Endothelial cell of umbilical vein (primary cell): Measurements from ENCODE around the gene GRAMD4. TPM values are rescaled to one million over a fixed set of nuclear protein-coding genes. Genes with fewer than 3 reads are reported as not detected.

Experiments used
- BruUV-seq: library from RNA; stranded (reverse); fragments of 400-500 nt; replicated peaks from 2 replicates; lab custom pipeline; 2021; lab: Mats Ljungman, UMichigan
- CTCF ChIA-PET: fragments of 300-600, 350-600 bp; sonication (Branson Sonifier 250); formaldehyde crosslinking; loops from one replicate; lab custom pipeline; 2021; ENCODE audit warnings: antibody characterized with exemption, inconsistent platforms; lab: Charles Lee
- POLR2A ChIA-PET: fragments of 300-600, 350-600 bp; sonication (Branson Sonifier 250); formaldehyde crosslinking; loops from one replicate; lab custom pipeline; 2021; ENCODE audit warnings: antibody characterized with exemption, inconsistent platforms; lab: Charles Lee
- DNase-seq: peaks from one replicate; pipeline ENCODE4 v3.0.0-alpha.2; 2011; ENCODE audit warnings: low read depth, low spot score
- FAIRE-seq: peaks from 2 replicates; lab custom pipeline; 2011; peaks lifted over from hg19 to GRCh38; lab: Jason Lieb, UNC
- H2AFZ ChIP-seq: 2 replicates; pipeline ENCODE4 v1.6.0; 2012; ENCODE audit warnings: low read depth, low read length, control low read depth, inconsistent platforms
- H3K27ac ChIP-seq: 2 replicates; pipeline ENCODE4 v1.5.1; 2011; ENCODE audit warnings: low read depth, mild to moderate bottlenecking, control low read depth, low read length, moderate library complexity; ENCODE audit not compliant: insufficient read depth
- H3K27me3 ChIP-seq, 2 experiments: 2 replicates each; pipeline versions ENCODE4 v1.6.0 to v1.6.1; 2011; ENCODE audit warnings: low read length in 2 of 2, mixed read lengths in 1 of 2; ENCODE audit not compliant: control insufficient read depth in 2 of 2, insufficient read depth in 2 of 2
- H3K36me3 ChIP-seq, 2 experiments: 2 replicates in 1 of 2; 3 replicates in 1 of 2; pipeline ENCODE4 v1.5.1; 2011; ENCODE audit warnings: low read length in 2 of 2, mild to moderate bottlenecking in 1 of 2, moderate library complexity in 1 of 2; ENCODE audit not compliant: control insufficient read depth in 2 of 2, insufficient read depth in 2 of 2; ENCODE audit errors: extremely low read depth in 1 of 2
- H3K4me1 ChIP-seq: 3 replicates; pipeline ENCODE4 v1.5.1; 2011; ENCODE audit warnings: mild to moderate bottlenecking, low read length; ENCODE audit not compliant: control insufficient read depth, insufficient read depth; ENCODE audit errors: extremely low read depth
- H3K4me2 ChIP-seq: 2 replicates; pipeline ENCODE4 v1.6.1; 2011; ENCODE audit warnings: low read length, control low read depth, mixed read lengths; ENCODE audit not compliant: insufficient read depth
- H3K4me3 ChIP-seq, 3 experiments: fragments of 200-600 bp in 1 of 3; sonication (generic), shearing (Covaris generic) in 1 of 3; replicated peaks in 1 of 3; 2 replicates each; pipeline ENCODE4 v1.5.1; 2011 to 2016; ENCODE audit warnings: control low read depth in 3 of 3, low read length in 3 of 3, mild to moderate bottlenecking in 2 of 3, inconsistent platforms in 1 of 3, low read depth in 1 of 3, moderate library complexity in 1 of 3; ENCODE audit not compliant: insufficient read depth in 1 of 3
- H3K79me2 ChIP-seq: 2 replicates; pipeline ENCODE4 v1.6.0; 2012; ENCODE audit warnings: low read length, inconsistent platforms; ENCODE audit not compliant: control insufficient read depth, insufficient read depth
- H3K9ac ChIP-seq: replicated peaks from 2 replicates; pipeline ENCODE3; 2011; ENCODE audit warnings: low read length, control low read depth; ENCODE audit not compliant: insufficient read depth; ENCODE audit errors: extremely low read depth
- H3K9me1 ChIP-seq: replicated peaks from 3 replicates; pipeline ENCODE4 v1.6.0; 2011; ENCODE audit warnings: mild to moderate bottlenecking, low read length; ENCODE audit not compliant: control insufficient read depth, insufficient read depth; ENCODE audit errors: extremely low read depth
- H3K9me3 ChIP-seq: replicated peaks from 2 replicates; pipeline ENCODE4 v1.5.1; 2012; ENCODE audit warnings: low read length, inconsistent platforms; ENCODE audit not compliant: control insufficient read depth, insufficient read depth
- H4K20me1 ChIP-seq: replicated peaks from 2 replicates; pipeline ENCODE3; 2011; ENCODE audit warnings: mild to moderate bottlenecking, low read length; ENCODE audit not compliant: control insufficient read depth, insufficient read depth; ENCODE audit errors: extremely low read depth
- EZH2 ChIP-seq: IDR thresholded peaks from 2 replicates; pipeline ENCODE4 v1.6.1; 2012; ENCODE audit warnings: borderline replicate concordance, low read depth, mild to moderate bottlenecking, moderate library complexity, low read length, inconsistent platforms; ENCODE audit not compliant: severe bottlenecking
- FOS ChIP-seq: IDR thresholded peaks from 2 replicates; pipeline ENCODE4 v1.6.1; 2011; ENCODE audit warnings: mild to moderate bottlenecking, low read length, moderate library complexity, borderline replicate concordance; ENCODE audit not compliant: insufficient read depth
- GATA2 ChIP-seq: IDR thresholded peaks from 2 replicates; pipeline ENCODE4 v1.7.0; 2011; ENCODE audit warnings: low read depth, mild to moderate bottlenecking, moderate library complexity, mixed read lengths, low read length; ENCODE audit not compliant: insufficient read length, insufficient read depth
- JUN ChIP-seq: IDR thresholded peaks from 2 replicates; pipeline ENCODE4 v1.6.1; 2011; ENCODE audit warnings: borderline replicate concordance, low read depth; ENCODE audit not compliant: insufficient read length, insufficient read depth
- MYC ChIP-seq: IDR thresholded peaks from one replicate; pipeline ENCODE4 v1.6.1; 2011; ENCODE audit warnings: mild to moderate bottlenecking, low read depth, low read length
- POLR2A ChIP-seq: IDR thresholded peaks from 2 replicates; pipeline ENCODE4 v1.6.1; 2012; ENCODE audit warnings: low read depth, mild to moderate bottlenecking, control low read depth, low read length
- POLR2AphosphoS5 ChIP-seq: IDR thresholded peaks from 2 replicates; pipeline ENCODE4 v1.6.1; 2012; ENCODE audit warnings: low read depth, mild to moderate bottlenecking, control low read depth, low read length, moderate library complexity; ENCODE audit not compliant: insufficient read depth
- dilution Hi-C: fragments of 300-500 bp; cut with MboI; formaldehyde crosslinking; loops from one replicate; pipeline ENCODE4 v1.15.0; 2019; ENCODE audit warnings: low sequenced_read_pairs; ENCODE audit not compliant: extremely low pct_ligation_motif_present
- intact Hi-C: fragments of 100-400 bp; cut with micrococcal nuclease; formaldehyde crosslinking; loops from one replicate; pipeline ENCODE4 v1.10.0; 2022
- polyA plus RNA-seq, 4 experiments: library from polyadenylated mRNA; depleted of rRNA in 3 of 4; stranded (reverse) in 3 of 4; unstranded in 1 of 4; fragments of >200 nt; gene quantifications; 2 replicates each; pipeline versions ENCODE4 v1.2.1 to v1.2.3, GENCODE V29; 2011 to 2012; ENCODE audit warnings: missing spikeins in 1 of 4
- total RNA-seq: library from RNA; stranded (reverse); gene quantifications from 2 replicates; pipeline ENCODE4 v1.2.3, GENCODE V29; 2021
- TF ChIP-seq, protein P1 (sequence below): IDR thresholded peaks from 2 replicates; pipeline ENCODE4 v1.6.1; 2011; ENCODE audit not compliant: insufficient read depth, insufficient read length
- TF ChIP-seq, protein P2 (sequence below), 2 donors: IDR thresholded peaks; 1 replicate in 1 of 2; 2 replicates in 1 of 2; pipeline ENCODE4 v1.5.1; 2011; ENCODE audit warnings: low read length in 2 of 2, mild to moderate bottlenecking in 2 of 2, moderate library complexity in 2 of 2, control low read depth in 1 of 2, inconsistent platforms in 1 of 2, low read depth in 1 of 2; ENCODE audit not compliant: insufficient read depth in 1 of 2; ENCODE audit errors: extremely low read depth in 1 of 2

The GRAMD4 gene
- total and polyA plus RNA-seq, 2 donors (not counting 3 experiments of a cell fraction or from before 2014, with no cell fraction given): 5.9 to 14.8 TPM

DNA sequence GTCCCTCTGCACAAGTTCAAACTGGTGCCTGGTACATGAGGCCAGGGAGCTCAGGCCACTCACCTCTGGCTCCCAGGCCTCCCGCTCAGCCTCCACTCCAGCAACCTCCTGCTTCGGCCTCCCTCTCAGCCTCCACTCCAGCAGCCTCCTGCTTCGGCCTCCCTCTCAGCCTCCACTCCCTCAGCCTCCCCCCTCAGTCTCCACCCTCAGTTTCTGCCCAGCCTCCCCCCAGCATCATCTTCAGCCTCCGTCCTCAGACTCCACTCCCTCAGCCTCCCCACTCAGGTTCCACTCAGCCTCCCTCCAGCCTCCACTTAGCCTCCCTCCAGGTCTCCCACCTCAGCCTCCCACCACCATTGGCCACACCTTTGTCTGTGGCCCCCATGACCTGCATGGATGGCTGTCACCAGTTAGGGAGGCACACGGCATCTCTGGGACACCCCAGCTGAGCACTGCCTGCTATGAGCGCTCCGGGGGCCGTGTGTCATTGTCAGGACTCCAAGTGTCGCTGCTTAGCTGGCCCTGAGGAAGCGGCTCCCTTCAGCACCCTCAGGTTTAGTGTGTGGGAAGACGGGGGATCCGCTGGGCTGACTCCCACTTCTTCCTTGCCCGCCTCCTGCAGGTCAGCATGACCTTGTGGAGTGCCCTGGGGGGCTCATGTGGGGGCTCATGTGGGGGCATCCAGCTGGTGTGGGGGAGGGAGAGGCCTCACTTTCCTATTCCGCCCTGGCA is 39.0 kb downstream of the GRAMD4 start:
- no peak overlapping the region for H3K27ac ChIP-seq
- no peaks in the 10 kb centered on the region for H3K9me3 ChIP-seq
- no peaks in the 10 kb centered on the region for H3K4me1 ChIP-seq
- H3K9ac ChIP-seq: no peak overlapping the region
- no peaks in the 10 kb centered on the region for H3K9me1 ChIP-seq
- BruUV-seq: no TSS peak
- H3K27me3 ChIP-seq: no peaks in the 10 kb centered on the region
- dilution Hi-C loops (no loop called here), intact Hi-C loops (no loop called here)
- FAIRE-seq (no peak), DNase-seq (no peak)
- no peaks in the 10 kb centered on the region for H3K79me2 ChIP-seq
- TF ChIP-seq MYC (no peak), EZH2 (no peak)
- no peak overlapping the region for H3K4me2 ChIP-seq
- CTCF ChIA-PET: no interaction called here
- POLR2A ChIA-PET: no interaction called here
- H3K36me3 ChIP-seq: no peaks in the 10 kb centered on the region
- no peaks in the 10 kb centered on the region for H4K20me1 ChIP-seq
- no peak overlapping the region for H2AFZ ChIP-seq
- H3K4me3 ChIP-seq: no peak overlapping the region

DNA sequence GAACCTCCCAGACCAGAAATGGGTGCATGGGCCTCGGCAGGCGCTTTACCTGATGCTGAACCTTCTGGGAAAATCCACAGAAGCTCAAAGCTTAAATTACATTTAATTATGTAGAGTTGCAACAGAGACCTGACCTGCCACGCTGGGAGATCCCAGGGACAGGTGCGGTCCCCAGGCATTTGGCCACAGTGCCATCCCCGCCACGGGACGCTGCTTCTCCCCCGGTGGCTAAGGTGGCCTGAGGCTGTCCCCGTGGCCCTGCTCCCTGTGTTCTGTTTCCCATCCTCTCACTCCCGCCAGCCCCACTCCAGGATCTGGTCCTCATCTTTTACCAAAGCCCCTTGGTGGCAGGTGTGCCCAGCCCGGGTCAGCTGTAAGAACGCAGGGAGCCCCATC is 39.6 kb downstream of the GRAMD4 start:
- Histone ChIP-seq H3K4me1 (no peaks in the 10 kb centered on the region), H3K4me2 (no peak overlapping the region), H4K20me1 (no peaks in the 10 kb centered on the region), H3K79me2 (no peaks in the 10 kb centered on the region), H3K27me3 (no peaks in the 10 kb centered on the region), H3K9me3 (no peaks in the 10 kb centered on the region), H3K9me1 (no peaks in the 10 kb centered on the region), H3K36me3 (no peaks in the 10 kb centered on the region), H3K27ac (no peak overlapping the region), H2AFZ (no peak overlapping the region), H3K9ac (no peak overlapping the region), H3K4me3 (no peak overlapping the region)
- TF ChIP-seq POLR2A: no peak
- no peak for TF ChIP-seq EZH2
- TF ChIP-seq JUN: no peak
- TF ChIP-seq, protein P1, sequence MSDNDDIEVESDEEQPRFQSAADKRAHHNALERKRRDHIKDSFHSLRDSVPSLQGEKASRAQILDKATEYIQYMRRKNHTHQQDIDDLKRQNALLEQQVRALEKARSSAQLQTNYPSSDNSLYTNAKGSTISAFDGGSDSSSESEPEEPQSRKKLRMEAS: no peak
- no peak for TF ChIP-seq FOS
- no peak for TF ChIP-seq MYC
- no peak for TF ChIP-seq GATA2
- TF ChIP-seq, protein P2, sequence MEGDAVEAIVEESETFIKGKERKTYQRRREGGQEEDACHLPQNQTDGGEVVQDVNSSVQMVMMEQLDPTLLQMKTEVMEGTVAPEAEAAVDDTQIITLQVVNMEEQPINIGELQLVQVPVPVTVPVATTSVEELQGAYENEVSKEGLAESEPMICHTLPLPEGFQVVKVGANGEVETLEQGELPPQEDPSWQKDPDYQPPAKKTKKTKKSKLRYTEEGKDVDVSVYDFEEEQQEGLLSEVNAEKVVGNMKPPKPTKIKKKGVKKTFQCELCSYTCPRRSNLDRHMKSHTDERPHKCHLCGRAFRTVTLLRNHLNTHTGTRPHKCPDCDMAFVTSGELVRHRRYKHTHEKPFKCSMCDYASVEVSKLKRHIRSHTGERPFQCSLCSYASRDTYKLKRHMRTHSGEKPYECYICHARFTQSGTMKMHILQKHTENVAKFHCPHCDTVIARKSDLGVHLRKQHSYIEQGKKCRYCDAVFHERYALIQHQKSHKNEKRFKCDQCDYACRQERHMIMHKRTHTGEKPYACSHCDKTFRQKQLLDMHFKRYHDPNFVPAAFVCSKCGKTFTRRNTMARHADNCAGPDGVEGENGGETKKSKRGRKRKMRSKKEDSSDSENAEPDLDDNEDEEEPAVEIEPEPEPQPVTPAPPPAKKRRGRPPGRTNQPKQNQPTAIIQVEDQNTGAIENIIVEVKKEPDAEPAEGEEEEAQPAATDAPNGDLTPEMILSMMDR (IDR thresholded peaks at IDR 0.05; ENCODE audit: extremely low read depth in 1 of 2, insufficient read depth in 1 of 2, low read depth in 1 of 2, low read length in 2 of 2): no peak
- TF ChIP-seq POLR2AphosphoS5: no peak
- intact Hi-C loops: no loop called here
- DNase-seq (no peak), FAIRE-seq (no peak)
- CTCF ChIA-PET: no interaction called here
- POLR2A ChIA-PET: no interaction called here
- no TSS peak for BruUV-seq
- dilution Hi-C loops: no loop called here
